IMR-90 (cell line): ENCODE results near the gene CST7.

Experiments used
- BHLHE40 ChIP-seq: fragments of 150-350 bp; IDR thresholded peaks from 2 replicates; pipeline ENCODE4 v1.6.1; 2016; ENCODE audit warnings: mild to moderate bottlenecking, low read depth, low read length
- CHD1 ChIP-seq: IDR thresholded peaks from 2 replicates; pipeline ENCODE4 v1.6.1; 2012; ENCODE audit warnings: low read depth, low read length, improper control_type of control experiment
- MAFK ChIP-seq: IDR thresholded peaks from 2 replicates; pipeline ENCODE4 v1.6.1; 2012; ENCODE audit warnings: low read depth, low read length, improper control_type of control experiment
- POLR2A ChIP-seq: IDR thresholded peaks from 2 replicates; pipeline ENCODE4 v1.6.1; 2012; ENCODE audit warnings: mild to moderate bottlenecking, low read depth, low read length
- RCOR1 ChIP-seq: IDR thresholded peaks from 2 replicates; pipeline ENCODE4 v1.6.1; 2012; ENCODE audit warnings: mild to moderate bottlenecking, low read length, improper control_type of control experiment; ENCODE audit not compliant: insufficient replicate concordance
- RFX5 ChIP-seq: IDR thresholded peaks from 2 replicates; pipeline ENCODE4 v1.8.0; 2012; ENCODE audit warnings: low read depth, mild to moderate bottlenecking, low read length, moderate library complexity
- TF ChIP-seq, protein P1 (sequence below): conservative IDR thresholded peaks from 2 replicates; pipeline ENCODE4 v1.5.1; 2012; ENCODE audit warnings: mild to moderate bottlenecking, low read depth, low read length, improper control_type of control experiment

DNA sequence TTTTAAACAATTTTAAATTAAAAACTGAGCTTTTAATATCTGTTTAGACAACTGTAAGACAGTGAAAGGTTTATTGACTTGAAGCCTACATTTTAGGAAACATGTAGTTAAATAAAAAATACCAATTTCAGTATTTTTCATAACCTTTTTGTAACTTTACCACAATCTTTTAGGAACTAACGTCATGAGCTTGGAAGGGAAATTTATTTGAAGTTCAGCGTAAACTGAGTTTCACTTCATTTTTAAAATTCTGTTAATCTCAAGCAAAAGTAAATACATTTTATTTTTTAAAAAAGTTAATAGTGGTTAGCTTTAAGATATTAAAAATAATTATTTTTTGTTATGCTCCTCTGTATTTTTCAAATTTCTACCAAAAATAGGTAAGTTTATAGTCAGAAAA lies 5.5 kb downstream of the CST7 start:
- TF ChIP-seq, protein P1, sequence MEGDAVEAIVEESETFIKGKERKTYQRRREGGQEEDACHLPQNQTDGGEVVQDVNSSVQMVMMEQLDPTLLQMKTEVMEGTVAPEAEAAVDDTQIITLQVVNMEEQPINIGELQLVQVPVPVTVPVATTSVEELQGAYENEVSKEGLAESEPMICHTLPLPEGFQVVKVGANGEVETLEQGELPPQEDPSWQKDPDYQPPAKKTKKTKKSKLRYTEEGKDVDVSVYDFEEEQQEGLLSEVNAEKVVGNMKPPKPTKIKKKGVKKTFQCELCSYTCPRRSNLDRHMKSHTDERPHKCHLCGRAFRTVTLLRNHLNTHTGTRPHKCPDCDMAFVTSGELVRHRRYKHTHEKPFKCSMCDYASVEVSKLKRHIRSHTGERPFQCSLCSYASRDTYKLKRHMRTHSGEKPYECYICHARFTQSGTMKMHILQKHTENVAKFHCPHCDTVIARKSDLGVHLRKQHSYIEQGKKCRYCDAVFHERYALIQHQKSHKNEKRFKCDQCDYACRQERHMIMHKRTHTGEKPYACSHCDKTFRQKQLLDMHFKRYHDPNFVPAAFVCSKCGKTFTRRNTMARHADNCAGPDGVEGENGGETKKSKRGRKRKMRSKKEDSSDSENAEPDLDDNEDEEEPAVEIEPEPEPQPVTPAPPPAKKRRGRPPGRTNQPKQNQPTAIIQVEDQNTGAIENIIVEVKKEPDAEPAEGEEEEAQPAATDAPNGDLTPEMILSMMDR = no peak
- TF ChIP-seq RFX5 (no peak), POLR2A (no peak), MAFK (no peak), CHD1 (no peak), RCOR1 (no peak), BHLHE40 (no peak)
